NT2/D1 (cell line): ENCODE results near the gene TM9SF2.

Experiments used
- YY1 ChIP-seq: IDR thresholded peaks from 2 replicates; pipeline ENCODE4 v1.6.1; 2011; ENCODE audit not compliant: insufficient read length, insufficient read depth
- ZNF274 ChIP-seq: IDR thresholded peaks from 2 replicates; pipeline ENCODE4 v1.6.1; 2011; ENCODE audit warnings: mild to moderate bottlenecking, low read depth, low read length

DNA sequence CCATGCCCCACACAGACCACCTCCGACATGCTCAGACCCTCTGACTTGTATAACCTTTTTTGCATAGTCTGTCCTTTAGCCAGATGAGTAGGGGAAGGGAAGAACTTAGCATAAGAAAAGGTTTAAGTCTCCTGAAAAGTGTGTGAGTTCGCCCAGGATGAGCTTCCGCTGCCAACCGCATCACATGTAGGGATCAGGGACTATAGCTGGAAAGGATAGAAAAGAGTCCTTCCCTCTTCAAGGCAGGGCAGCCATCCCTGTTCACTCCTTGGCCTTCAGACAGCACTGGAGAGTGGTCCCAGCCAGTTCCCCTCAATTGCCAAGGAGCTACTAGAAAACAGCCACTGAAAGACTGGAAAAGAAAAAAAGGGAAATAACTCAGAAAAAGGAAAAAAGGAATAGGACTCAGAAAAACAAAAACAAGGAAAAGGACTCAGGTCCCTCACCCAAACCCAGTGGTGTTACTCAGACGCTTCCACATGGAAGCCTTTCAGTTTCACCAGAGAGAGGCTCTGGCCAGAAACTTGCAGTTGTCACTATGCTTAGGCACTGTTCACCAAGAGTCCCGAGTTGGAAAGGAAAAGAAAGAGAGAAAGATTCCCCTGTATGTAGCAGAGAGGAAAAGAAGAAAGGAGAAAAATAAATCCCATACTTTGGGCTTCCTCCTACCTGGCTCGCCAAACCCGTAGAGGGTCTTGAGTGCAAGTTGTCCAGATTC, 5.6 kb upstream of the TM9SF2 start:
- no peak for TF ChIP-seq ZNF274
- no peak for TF ChIP-seq YY1
